NCI-H2227 (cell line): Measurements from ENCODE around the gene MCRS1.

Source experiments
- DNase-seq: peaks from one replicate; lab custom pipeline; 2025; ENCODE audit not compliant: unreplicated experiment; lab: John Stamatoyannopoulos, UW

Gene MCRS1

GRCh38 chr12:49557187-49557916 is 10.6 kb downstream of the MCRS1 start:
- no peak for DNase-seq

- DNase-seq, result no peak
Observed at GRCh38 chr12:49556391-49557186, 11.4 kb downstream of the MCRS1 start.

GRCh38 chr12:49555631-49556390 is 12.1 kb downstream of the MCRS1 start:
- no peak for DNase-seq

- DNase-seq, result no peak
Observed at GRCh38 chr12:49554266-49554665, 13.7 kb downstream of the MCRS1 start.

- DNase-seq, result peak; percentile 43
Observed at GRCh38 chr12:49553512-49554088, 14.3 kb downstream of the MCRS1 start.

- DNase-seq, result no peak
Observed at GRCh38 chr12:49552899-49553298, 15.0 kb downstream of the MCRS1 start.

GRCh38 chr12:49552425-49552824 is 15.5 kb downstream of the MCRS1 start:
- no peak for DNase-seq

GRCh38 chr12:49552014-49552413 is 15.9 kb downstream of the MCRS1 start:
- no peak for DNase-seq

- no peak for DNase-seq
Observed at GRCh38 chr12:49550693-49551252, 17.2 kb downstream of the MCRS1 start.

GRCh38 chr12:49549735-49550692 is 17.9 kb downstream of the MCRS1 start:
- DNase-seq, result no peak

- no peak for DNase-seq
Observed at GRCh38 chr12:49548822-49549648, 18.9 kb downstream of the MCRS1 start.

GRCh38 chr12:49548481-49548821 is 19.5 kb downstream of the MCRS1 start:
- no peak for DNase-seq

GRCh38 chr12:49547090-49547690 is 20.8 kb downstream of the MCRS1 start:
- no peak for DNase-seq

- DNase-seq, result no peak
Observed at GRCh38 chr12:49546481-49546880, 21.5 kb downstream of the MCRS1 start.

- DNase-seq, result no peak
Observed at GRCh38 chr12:49545815-49546214, 22.1 kb downstream of the MCRS1 start.

- no peak for DNase-seq
Observed at GRCh38 chr12:49543914-49544815, 23.8 kb downstream of the MCRS1 start.

- no peak for DNase-seq
Observed at GRCh38 chr12:49543221-49543913, 24.6 kb downstream of the MCRS1 start.
